HepG2 (cell line): Measurements from ENCODE around the gene EDC3. TPM values are rescaled to one million over a fixed set of nuclear protein-coding genes. Genes with fewer than 3 reads are reported as not detected.

ENCODE experiments used
- ATAC-seq: fragments of 200-7000 bp; cut with Tn5 transposase; 3 replicates; pipeline ENCODE4 v1.9.1; 2020; ENCODE audit warnings: mild to moderate bottlenecking, moderate library complexity
- BruUV-seq: library from RNA; stranded (reverse); fragments of 400-500 nt; replicated peaks from 2 replicates; lab custom pipeline; 2021; lab: Mats Ljungman, UMichigan
- CTCF ChIA-PET: fragments of 300-600 bp; formaldehyde crosslinking; extraction: SDS; loops from one replicate; lab custom pipeline; 2021; ENCODE audit warnings: low total read pairs, inconsistent platforms, low intra/inter-chr PET ratio; lab: Yijun Ruan, JAX
- POLR2A ChIA-PET: fragments of 350-600 bp; sonication (Branson Sonifier 250); formaldehyde crosslinking; loops from one replicate; lab custom pipeline; 2020; ENCODE audit warnings: antibody characterized with exemption, inconsistent platforms; lab: Yijun Ruan, JAX
- DNase-seq: peaks from one replicate; pipeline ENCODE4 v3.0.0-alpha.2; 2015; ENCODE audit warnings: low spot score
- FAIRE-seq: peaks from 3 replicates; lab custom pipeline; 2011; peaks lifted over from hg19 to GRCh38; lab: Jason Lieb, UNC
- H2AFZ ChIP-seq: one replicate; pipeline ENCODE4 v1.6.1; 2011; ENCODE audit warnings: low read length, inconsistent platforms
- H3K27ac ChIP-seq: fragments of 300-600 bp; 3 replicates; pipeline ENCODE4 v1.8.0; 2011; ENCODE audit warnings: mixed run types, mild to moderate bottlenecking, mixed read lengths, low read length, inconsistent platforms; ENCODE audit not compliant: insufficient read depth; ENCODE audit errors: extremely low read length
- H3K27me3 ChIP-seq, 2 experiments: fragments of 200-600 bp in 1 of 2; 2 replicates in 1 of 2; 3 replicates in 1 of 2; pipeline versions ENCODE4 v1.6.0 to v1.8.0; 2011; ENCODE audit warnings: low read length in 2 of 2, mild to moderate bottlenecking in 2 of 2, moderate library complexity in 2 of 2, inconsistent platforms in 1 of 2; ENCODE audit not compliant: insufficient read depth in 2 of 2, control insufficient read depth in 1 of 2
- H3K36me3 ChIP-seq, 2 experiments: fragments of 200-600 bp in 1 of 2; replicated peaks in 1 of 2; 2 replicates in 1 of 2; 3 replicates in 1 of 2; pipeline versions ENCODE4 v1.5.1 to v1.8.0; 2011; ENCODE audit warnings: low read length in 2 of 2, inconsistent platforms in 1 of 2; ENCODE audit not compliant: insufficient read depth in 2 of 2, control insufficient read depth in 1 of 2
- H3K4me1 ChIP-seq: 2 replicates; pipeline ENCODE4 v1.5.1; 2012; ENCODE audit warnings: low read length, inconsistent platforms; ENCODE audit not compliant: insufficient read depth
- H3K4me2 ChIP-seq: 2 replicates; pipeline ENCODE4 v1.6.0; 2011; ENCODE audit warnings: low read depth, low read length, inconsistent platforms
- H3K4me3 ChIP-seq, 3 experiments: fragments of 200-600 bp in 1 of 3; sonication (generic), shearing (Covaris generic) in 1 of 3; replicated peaks in 1 of 3; 2 replicates each; pipeline ENCODE4 v1.5.1; 2011 to 2016; ENCODE audit warnings: low read length in 3 of 3, inconsistent platforms in 2 of 3, low read depth in 2 of 3, mild to moderate bottlenecking in 2 of 3, control low read depth in 1 of 3, mixed read lengths in 1 of 3; ENCODE audit not compliant: insufficient read depth in 1 of 3
- H3K79me2 ChIP-seq: one replicate; pipeline ENCODE4 v1.6.1; 2011; ENCODE audit warnings: low read length, inconsistent platforms; ENCODE audit not compliant: insufficient read depth
- H3K9ac ChIP-seq: 2 replicates; pipeline ENCODE4 v1.6.0; 2011; ENCODE audit warnings: mild to moderate bottlenecking, low read depth, low read length, inconsistent platforms; ENCODE audit not compliant: insufficient read depth
- H3K9me3 ChIP-seq: 2 replicates; pipeline ENCODE4 v1.5.1; 2012; ENCODE audit warnings: mild to moderate bottlenecking, low read length
- H4K20me1 ChIP-seq: 2 replicates; pipeline ENCODE4 v1.6.0; 2011; ENCODE audit warnings: inconsistent platforms, mild to moderate bottlenecking, low read length, moderate library complexity; ENCODE audit not compliant: insufficient read depth
- AGO2 ChIP-seq: fragments of 200-400 bp; formaldehyde crosslinking; optimal IDR thresholded peaks from 2 replicates; pipeline ENCODE3; 2017; ENCODE audit warnings: mild to moderate bottlenecking, low read depth, low read length, moderate library complexity
- FOXP4 ChIP-seq: sonication (generic); formaldehyde crosslinking; IDR thresholded peaks from 2 replicates; pipeline ENCODE4 v1.4.0; 2020; ENCODE audit warnings: missing genetic modification reagents
- POLR2A ChIP-seq, 2 experiments: IDR thresholded peaks; 2 replicates each; pipeline ENCODE4 v1.6.1; 2011; ENCODE audit warnings: low read depth in 2 of 2, low read length in 2 of 2, mild to moderate bottlenecking in 1 of 2, moderate library complexity in 1 of 2; ENCODE audit not compliant: insufficient read depth in 1 of 2
- POLR2AphosphoS2 ChIP-seq: IDR thresholded peaks from 2 replicates; pipeline ENCODE4 v1.6.1; 2011; ENCODE audit warnings: low read depth, low read length, improper control_type of control experiment
- POLR2G ChIP-seq: fragments of 200-400 bp; formaldehyde crosslinking; IDR thresholded peaks from 2 replicates; pipeline ENCODE4 v1.6.1; 2018; ENCODE audit warnings: mild to moderate bottlenecking, low read depth, low read length, moderate library complexity
- RBM22 ChIP-seq: fragments of 200-400 bp; formaldehyde crosslinking; optimal IDR thresholded peaks from 2 replicates; pipeline ENCODE3; 2017; ENCODE audit warnings: mild to moderate bottlenecking, low read length, moderate library complexity
- WGBS: methylation state at CpG from one replicate; pipeline ENCODE4 v1.1.6; 2017; ENCODE audit warnings: low lambda C conversion rate; 5-methylcytosine and 5-hydroxymethylcytosine counted together
- in situ Hi-C: cut with HindIII; loops from 2 replicates; pipeline ENCODE4 v1.10.0; 2017; ENCODE audit warnings: low pct_unique_long_range_greater_than_20kb; ENCODE audit not compliant: extremely low pct_ligation_motif_present
- intact Hi-C: fragments of 100-400 bp; cut with micrococcal nuclease; formaldehyde crosslinking; loops from one replicate; pipeline ENCODE4 v1.10.0; 2022; ENCODE audit not compliant: unreplicated experiment
- polyA plus RNA-seq, 8 experiments: library from polyadenylated mRNA; depleted of rRNA in 3 of 8; stranded (reverse) in 7 of 8; unstranded in 1 of 8; fragments of >200 nt; fragmentation: Illumina TruSeq in 4 of 8; extraction: Trizol in 4 of 8; gene quantifications; 2 replicates each; pipeline versions ENCODE4 v1.2.1 to v1.2.3, GENCODE V29; 2011 to 2016; ENCODE audit warnings: low read depth in 4 of 8, missing spikeins in 1 of 8, mixed read lengths in 1 of 8; ENCODE audit not compliant: insufficient read depth in 1 of 8
- total RNA-seq, 5 experiments: library from RNA; depleted of rRNA; stranded (reverse); fragments of >200 nt; fragmentation: Illumina TruSeq; extraction: Trizol; gene quantifications; 2 replicates each; pipeline ENCODE4 v1.2.3, GENCODE V29; 2016; ENCODE audit warnings: low read depth in 1 of 5

Gene EDC3
- total and polyA plus RNA-seq, 2 of the 13 experiments (the other 11 are each of a cell fraction or from before 2014, with no cell fraction given) = 17.4 to 32.0 TPM

GRCh38 chr15:74626752-74627692 is 68.8 kb downstream of the EDC3 start:
- Histone ChIP-seq H3K27ac (no peak overlapping the region), H3K4me2 (no peak overlapping the region), H3K9ac (no peak overlapping the region), H3K4me1 (peaks cover 18% of the 10 kb centered on the region), H3K9me3 (no peaks in the 10 kb centered on the region), H4K20me1 (peaks cover 21% of the 10 kb centered on the region), H3K79me2 (no peaks in the 10 kb centered on the region), H2AFZ (no peak overlapping the region), H3K27me3 (no peaks in the 10 kb centered on the region), H3K4me3 (no peak overlapping the region), H3K36me3 (peaks cover 66 to 87% of the 10 kb centered on the region in 2 experiments)
- no peak for DNase-seq
- WGBS = 96% methylated on average over 7 of the region's 10 CpGs
- POLR2A ChIA-PET = no interaction called here
- ATAC-seq = no peak
- intact Hi-C loops (no loop called here), in situ Hi-C loops (no loop called here)
- CTCF ChIA-PET = no interaction called here
- TF ChIP-seq FOXP4 (CRISPR knock-in tag) = no peak
- TF ChIP-seq POLR2G = peak; percentile 21; the same call in 1 of the 2 replicates
- TF ChIP-seq POLR2AphosphoS2 = peak; percentile 36; the same call in 1 of the 2 replicates
- TF ChIP-seq RBM22 = peak; percentile 79
- TF ChIP-seq POLR2A (IDR thresholded peaks at IDR 0.05; ENCODE audit: insufficient read depth in 1 of 2, low read depth in 2 of 2, low read length in 2 of 2) = peak in 1 of 2 experiments; percentile 14; a peak in 1 of 4 replicates
- peak; percentile 25 for TF ChIP-seq AGO2
- BruUV-seq = no TSS peak
- FAIRE-seq = no peak
